HG03066 (cell line): ENCODE measurements around the gene CTDSP2.
"Not testable (repeated sequence)": the region's sequence is repeated elsewhere in the genome, so short reads cannot be mapped to it uniquely, and the experiment has no call there.

Source experiments
- ATAC-seq: cut with Tn5 transposase; IDR thresholded peaks from one replicate; pipeline ENCODE4 v1.9.1; 2021; ENCODE audit warnings: low read depth; ENCODE audit not compliant: unreplicated experiment

CTDSP2 gene

DNA sequence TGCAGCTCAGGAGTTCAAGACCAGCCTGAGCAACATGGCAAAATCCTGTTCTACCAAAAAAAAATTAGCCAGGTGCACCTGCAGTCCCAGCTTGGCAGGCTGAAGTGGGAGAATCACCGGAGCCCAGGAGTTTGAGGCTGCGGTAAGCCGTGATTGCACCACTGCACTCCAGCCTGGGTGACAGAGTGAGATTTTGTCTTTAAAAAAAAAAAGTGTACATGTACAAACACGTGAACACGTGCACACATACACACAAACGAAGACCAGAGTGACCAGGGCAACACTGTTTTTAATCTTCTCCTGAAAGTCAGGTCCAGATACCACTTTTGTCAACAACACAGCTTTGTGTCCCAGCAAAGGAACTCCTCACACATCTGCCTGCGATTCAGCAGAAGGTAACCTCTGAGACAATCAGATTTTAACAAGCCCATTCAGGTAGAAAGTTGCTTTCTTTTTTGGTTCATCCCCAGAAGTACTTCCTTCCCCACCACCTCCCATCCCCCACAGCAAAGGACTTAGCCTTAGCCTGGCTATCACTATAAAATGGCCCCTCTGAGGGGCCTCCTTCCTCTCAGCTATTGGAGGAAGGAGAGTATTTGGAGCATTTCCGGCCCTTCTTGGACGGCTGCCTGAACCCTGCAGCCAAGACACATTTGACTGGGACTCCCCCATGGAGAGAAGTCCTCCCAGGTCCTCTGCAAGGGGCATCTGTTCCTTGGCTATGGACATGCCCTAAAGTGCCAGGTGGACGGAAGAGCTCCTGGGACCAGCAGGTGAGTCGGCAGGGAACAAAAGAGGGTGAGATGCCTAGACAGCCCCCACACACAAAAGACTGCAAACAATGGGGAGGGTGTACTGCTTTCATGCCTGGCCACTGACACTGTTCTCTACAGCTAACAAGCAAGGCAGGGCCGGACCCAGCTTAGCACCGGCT is 9.8 kb downstream of the CTDSP2 start:
- peak; percentile 54 for ATAC-seq

DNA sequence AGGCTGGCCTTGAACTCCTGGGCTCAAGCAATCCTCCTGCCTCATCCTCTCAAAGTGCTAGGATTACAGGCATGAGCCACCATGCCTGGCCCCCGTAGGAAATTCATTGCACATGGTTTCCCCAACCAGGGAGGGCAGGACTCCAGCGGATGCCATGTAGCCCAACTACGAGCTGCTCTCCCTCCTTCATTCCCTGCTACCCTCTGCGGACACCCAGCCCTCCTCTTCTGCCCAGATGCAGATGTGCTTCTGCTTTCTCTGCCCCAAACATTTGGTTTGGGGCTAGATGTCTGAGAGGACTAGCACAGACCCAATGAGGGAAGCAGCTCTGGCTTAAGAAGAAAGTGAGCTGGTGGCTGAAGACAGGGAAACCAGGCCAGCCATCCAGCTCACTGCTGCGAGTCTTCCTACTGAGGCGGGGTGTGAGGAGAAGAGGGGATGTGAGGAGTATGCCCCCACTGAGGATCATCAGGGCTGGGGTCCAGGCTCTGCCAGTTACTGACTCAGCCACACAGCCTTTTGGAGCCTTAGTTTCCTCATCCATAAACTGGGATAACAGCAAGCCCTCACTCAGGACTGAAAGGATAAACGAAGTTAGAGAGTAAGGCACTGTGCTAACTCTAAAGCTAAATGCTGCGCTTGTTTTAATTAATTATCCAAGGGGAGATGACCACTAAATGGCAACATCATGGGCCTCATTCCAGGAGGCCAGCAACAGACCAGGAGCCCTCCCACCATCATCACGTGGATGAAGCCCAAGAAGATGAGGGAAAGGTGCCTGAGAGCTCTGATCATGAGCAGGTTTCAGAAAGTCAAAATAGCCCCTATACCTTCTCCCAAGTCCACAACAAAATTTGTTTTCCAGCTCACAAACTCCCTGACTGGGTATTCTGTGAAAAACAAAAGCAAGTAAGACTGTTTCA is 10.9 kb downstream of the CTDSP2 start:
- ATAC-seq, result no peak

DNA sequence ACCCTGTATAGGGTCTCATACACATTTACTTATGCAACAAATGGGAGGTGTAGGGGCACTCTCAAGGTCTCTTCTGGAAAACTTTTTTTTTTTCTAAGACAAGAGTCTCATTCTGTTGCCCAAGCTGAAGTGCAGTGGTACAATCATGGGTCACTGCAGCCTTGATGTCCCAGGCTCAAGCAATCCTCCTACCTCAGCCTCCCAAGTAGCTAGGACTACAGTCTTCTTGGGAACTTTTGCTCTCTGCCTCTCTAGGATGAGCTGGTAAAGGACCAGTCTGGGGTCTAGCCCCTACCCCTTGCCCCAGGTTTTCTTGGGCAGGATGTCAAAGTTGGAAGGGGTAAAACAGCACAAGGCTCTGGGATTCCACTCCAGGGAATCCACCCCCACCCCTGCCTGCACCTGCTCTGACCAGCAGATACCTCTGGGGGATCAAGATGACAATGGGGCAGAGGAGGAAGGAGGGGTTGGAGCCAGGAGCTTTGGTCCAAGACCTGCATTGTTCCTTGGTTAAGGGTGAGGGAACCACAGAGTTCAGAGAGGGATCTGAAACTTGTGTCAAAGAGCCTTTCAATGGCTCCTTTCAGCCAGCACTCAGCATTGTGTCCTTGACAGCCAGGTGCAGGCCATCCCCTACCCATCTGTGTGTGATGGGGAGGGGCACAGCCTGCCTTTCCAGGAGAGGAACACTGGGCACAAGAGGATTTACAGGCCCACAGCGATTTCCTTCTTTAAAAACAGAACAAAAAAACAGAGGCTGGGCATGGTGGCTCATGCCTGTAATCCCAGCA is 12.2 kb downstream of the CTDSP2 start:
- ATAC-seq, result no peak

DNA sequence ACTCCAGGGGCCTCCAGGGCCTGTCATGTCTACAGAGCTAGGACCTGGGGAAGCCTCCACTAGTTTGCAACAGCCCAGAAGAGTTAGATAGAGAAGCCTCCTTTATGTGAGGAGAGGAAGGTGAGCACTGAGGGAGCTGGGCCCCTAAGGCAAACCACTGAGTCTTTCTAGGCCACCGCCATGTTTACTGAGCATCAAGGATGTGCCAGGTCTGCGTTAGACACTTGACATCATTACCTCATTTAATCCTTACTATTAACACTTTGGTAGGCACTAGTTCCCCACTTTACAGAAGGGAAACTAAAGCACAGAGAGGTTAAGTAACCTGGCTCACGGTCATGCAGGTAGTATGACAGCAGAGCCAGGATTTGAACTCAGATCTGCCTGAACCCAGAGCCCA is 12.9 kb downstream of the CTDSP2 start:
- no peak for ATAC-seq

DNA sequence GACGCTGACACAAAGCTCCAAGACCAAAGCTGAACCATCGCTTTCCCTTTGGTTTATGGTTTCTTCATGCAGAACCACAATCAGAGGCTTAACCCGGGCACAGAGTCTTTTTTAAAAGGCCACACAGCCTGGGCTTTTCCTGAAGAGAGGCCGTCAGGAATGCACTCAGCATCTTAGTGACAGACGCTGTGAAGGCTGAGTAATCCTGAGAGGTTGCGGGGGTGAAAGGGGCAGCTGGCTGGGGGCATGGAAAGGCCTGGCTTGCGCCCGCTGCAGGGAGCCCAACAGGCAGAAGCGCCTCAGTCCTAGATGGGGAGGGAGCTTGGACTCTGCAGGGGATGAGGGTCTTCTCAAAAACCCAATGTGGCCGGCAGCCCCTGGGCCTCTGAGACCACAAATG is 13.6 kb downstream of the CTDSP2 start:
- ATAC-seq, result no peak

DNA sequence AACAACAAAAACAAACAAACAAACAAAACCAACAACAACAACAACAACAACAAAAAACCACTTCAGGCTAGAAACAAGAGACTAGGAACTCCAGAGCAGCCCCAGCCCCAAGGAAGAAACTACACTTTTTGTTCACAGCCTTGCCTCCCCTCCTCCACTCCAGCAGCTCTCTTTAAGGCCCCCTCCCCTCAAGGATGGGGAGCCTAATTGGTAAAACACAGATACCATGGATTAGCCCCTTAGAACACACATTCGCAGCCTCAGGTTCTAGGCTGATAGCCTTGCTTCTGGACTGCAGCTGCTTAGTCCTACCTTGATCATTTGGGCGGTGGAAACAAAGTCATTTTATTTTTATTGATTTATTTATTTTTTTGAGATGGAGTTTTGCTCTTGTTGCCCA is 16.1 kb downstream of the CTDSP2 start:
- ATAC-seq, result no peak

DNA sequence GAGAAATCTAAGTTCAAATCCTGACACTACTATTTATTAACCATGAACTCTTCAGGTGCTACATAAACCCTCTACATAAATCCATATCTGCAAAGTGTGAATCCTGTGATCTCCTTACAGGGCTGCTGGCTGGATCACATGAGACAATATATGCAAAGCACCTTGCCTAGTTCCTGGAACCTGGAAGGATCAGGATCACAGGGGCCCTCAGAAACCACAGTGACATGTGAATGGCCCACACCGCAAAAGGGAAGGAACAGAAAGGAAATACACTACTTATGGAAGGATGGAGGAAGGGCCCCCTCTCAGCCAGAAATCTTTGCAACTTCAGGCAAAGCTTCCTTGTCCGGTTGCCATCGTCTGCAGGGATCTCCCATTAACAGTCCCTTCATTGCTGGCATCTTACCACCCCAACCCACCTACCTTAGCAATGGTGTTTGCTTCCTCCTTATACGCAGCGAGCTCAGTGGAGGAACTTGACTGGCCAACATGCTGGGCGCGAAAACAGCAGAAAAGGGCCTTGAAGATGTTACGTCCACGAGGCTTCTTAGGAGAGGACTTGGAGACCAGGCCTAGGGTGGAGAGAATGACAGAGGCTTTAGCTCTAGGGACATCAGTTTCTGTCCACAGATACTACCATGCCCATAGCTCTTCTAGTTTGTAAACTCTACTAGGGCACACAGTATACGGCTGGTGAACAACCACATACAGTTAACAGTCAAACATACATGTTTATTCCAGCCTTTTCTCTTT is 17.3 kb downstream of the CTDSP2 start:
- no peak for ATAC-seq

DNA sequence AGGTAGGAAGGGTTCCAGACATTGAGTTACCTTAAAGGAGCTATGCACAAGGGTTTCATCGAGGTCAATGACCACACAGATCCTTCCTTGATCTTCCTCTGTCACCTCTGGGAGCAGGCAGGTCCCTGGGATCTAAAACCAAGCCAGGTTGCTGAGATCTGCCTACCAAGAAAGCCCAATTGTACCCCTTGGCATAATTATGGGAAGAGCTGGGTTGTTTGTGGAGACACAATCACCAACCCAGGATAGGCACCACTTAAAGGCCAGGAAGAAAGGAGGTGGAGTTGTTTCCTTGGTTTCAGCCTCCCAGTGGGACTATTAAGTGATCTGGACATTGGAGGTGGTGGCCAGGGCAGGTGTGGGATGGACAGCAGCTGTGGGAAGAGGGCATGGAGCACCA is 19.6 kb downstream of the CTDSP2 start:
- ATAC-seq, result no peak

DNA sequence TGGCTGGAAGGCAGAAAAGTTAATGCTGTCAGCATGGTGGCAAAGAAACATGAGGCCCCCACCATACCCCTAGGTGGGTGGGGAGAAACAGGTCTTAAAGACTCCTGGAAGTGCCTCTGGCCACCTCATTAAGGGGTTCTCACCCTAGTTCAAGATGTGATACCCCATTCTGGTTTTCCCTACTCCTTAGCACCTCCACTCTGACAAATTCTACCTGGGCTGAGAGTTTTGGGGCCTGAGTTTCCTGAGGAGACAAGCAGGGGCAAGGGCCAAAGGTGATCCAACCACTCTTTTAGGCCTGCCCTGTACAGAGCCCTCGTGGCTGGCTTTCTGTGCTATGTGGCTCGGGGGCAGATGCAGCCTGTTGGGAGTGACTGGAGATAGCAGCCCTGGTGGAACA is 20.1 kb downstream of the CTDSP2 start:
- no peak for ATAC-seq

DNA sequence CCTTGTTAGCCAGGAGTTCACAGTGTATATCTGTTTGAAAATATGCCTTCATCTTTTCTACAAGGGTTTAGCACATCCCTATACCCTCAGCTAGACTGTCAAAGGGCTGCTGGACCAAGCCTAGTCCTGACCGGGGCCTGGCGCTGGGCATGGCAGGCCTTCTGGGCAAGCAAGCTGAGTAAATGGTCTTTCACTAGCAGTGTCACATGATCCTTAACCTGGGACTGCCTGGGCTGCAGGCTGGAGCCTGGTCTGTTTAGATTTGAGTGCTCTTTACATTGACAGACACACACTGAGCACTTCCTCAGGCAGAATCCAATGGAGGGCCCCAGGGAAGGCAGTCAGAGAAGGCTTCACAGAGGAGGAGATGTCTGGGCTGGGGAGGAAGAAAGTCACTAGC is 21.1 kb downstream of the CTDSP2 start:
- ATAC-seq, result no peak

DNA sequence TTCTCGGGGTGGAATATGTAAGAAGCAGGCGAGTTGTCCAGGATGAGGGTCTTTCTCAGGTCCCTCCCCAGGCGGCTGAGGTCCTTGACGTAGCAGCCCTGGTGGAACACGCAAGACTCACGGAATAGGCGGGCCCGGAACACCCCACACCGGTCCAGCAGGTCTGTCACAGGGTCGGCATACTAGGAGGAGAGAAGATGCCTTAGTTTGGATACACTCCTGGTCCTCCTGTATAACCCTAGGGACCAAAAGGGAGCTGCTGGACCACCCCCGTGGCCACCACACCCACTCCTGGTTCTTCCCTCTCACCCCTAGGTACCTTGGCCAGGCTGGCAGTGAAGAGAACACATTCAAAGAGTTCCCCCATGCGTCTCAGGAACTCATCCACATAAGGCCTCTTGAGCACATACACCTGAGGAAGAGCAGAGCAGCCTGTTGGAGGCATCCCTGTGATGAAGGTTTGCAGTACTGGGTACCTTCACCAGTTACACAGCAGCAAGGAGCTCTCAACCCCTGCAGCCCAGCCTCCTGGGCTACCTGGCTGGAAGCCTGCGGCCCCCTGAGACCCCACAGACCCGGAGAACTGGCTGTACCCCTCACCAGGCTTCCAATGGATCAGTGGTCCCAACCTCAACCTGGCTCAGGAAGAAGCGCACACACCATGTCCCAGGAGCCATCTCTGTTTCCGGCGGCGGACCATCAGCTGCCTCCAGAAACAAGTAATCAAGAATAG is 22.5 kb downstream of the CTDSP2 start:
- no peak for ATAC-seq

DNA sequence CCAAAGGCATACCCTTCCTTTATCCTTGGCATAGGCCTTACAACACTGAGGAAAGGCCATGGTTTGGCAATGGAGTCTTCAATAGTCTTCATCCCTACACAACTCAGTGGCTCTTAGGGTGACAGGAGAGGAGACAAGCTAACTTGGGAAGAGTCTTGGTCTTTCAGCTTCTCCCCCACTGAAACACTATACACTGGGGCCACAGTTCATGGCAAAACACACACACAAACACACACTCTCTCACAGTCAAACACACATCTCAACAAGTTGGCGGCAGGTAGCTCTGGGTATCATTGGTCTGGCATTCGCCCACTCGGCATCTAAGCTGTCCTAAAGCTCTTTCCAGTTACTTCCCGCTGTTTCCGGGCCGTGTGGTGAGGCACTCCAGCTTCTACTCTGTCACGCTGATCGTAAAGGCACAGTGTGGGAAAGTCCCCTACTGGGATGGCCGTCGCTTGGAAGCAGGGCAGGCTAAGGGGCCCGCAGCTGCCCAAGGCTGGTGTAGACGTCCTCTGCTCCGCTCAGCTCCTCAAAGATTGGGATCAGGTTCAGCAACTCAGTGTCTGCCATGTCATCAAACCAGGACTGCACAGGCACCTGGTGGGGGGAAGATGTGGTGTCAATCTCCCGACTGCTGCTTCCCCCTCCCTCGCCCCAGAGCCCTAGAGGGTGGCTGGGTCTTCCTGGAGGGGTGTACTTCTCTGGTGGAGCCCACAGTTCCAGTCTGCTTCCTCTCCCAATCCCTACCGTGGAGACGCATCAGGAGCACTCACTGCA is 23.2 kb downstream of the CTDSP2 start:
- ATAC-seq, result no peak

DNA sequence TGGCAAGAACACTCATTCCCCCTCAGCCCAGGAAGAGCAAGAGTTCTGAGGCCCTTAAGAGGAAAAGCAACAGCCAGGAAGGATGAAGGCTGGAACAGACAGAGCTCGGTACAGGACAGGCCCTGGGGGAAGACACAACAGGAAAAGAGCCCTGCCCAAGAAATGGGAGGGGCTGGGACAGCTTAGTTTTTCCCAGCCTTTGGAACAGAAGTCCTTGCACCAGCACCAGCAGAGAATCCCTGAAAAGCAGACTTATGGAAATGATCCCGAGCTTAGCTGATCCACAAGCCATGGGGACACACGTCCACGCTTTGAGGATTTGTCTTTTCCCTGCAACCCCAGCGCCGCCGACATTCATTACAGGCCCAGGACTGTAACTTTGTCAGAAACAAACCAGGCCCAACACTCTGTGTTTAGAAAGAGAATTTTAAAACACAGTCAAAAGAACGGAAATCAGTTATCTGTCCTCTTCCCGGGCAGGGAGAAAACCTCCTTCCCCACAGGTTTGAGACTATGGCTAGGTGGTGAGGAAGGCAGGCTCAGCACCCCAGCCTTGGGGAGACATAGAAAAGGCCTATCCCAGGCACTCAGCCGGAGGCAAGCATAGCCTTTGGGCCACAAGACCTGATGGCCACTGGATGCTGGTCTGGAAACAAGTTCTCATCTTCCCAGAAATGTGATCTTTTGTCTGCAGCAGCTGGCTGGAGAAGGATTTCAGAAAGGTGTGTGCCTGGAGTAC is 24.0 kb downstream of the CTDSP2 start:
- ATAC-seq, result no peak

DNA sequence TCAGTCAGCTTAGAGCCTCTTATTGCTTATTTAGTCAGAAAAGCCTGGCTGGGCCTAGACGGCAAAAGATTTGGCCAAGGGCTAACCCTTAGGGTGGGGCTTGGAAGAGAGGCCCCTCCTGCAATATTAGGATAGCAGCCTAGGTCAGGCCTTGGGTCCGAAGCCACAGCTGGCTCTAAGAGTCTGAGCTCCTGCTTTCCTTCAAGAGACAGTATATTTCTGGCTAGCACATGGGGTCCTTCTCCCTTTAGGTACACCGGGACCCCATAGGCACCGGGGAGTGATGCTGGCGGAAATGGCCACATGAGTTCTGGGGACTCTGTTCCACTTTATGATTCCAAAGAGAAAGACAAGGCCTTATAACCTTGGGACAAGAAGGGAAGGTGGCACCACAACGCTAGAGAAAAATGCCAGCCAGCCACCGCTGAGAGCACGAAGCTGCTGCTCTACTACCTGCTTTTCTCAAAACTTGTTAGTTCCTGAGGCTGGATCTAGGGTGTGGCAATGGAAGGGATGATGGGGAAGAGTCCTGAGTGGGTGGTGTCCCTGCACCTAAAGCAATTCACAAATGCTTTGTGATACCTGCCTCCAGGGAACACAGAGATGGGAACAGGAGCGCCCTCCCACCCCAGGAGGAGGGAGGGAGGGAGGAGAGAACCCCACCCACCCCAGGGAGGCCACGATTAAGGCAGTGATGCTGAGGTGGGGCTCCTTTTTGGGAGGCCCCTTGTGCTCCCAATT is 24.9 kb downstream of the CTDSP2 start:
- no peak for ATAC-seq

DNA sequence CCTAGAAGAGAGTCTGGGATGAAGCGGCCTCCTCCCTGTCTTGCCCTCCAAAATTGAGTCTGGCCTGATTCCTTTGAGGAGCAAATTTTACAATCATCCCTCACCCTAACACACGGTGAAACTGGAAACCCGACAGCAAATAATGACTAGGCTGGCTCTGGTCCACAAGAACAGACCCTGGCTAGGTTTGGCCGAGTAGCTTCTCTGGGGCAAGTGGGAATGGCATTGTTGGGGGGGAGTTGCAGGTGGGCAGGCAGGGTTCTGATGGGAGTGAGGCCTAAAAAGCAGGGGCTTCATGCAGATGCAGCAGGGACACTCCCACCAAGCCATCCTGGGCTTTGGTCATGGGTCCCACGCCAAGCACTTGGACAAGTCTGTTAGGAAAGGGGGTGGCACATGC is 25.5 kb downstream of the CTDSP2 start:
- ATAC-seq, result not testable (repeated sequence)

DNA sequence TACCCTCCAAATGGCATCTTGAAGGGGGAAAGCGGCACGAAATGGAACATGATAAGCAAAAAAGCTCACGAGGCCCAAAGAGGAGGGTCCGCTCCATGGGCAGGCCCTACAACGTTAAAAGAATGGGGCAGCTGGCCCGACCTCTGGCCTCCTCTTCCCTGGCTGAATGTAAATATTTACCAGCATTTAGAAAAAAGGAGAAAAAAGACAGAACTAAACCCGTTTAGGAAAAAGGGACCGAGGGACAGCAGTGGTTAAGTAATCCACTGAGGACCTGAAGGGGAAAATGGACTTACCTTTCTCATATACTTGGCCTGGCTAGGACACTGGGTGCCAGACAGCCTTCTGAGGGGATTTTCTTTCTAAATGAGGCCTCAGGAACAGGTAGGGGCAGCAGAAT is 26.4 kb downstream of the CTDSP2 start:
- not testable (repeated sequence) for ATAC-seq

DNA sequence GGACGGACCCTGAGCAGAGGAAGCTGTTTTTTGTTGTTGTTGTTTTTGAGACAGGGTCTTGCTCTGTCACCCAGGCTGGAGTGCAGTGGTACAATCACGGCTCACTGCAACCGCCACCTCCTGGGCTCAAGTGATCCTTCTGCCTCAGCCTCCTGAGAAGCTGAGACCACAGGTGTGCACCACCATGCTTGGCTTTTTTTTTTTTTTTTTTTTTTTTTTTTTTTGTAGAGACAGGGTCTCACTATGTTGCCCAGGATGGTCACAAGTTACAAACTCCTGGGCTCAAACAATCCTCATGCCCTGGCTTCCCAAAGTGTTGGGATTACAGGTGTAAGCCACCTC is 28.6 kb downstream of the CTDSP2 start:
- ATAC-seq, result not testable (repeated sequence)
